GM19035 (cell line): Measurements from ENCODE around the gene TCERG1L.
"Not testable (repeated sequence)": the region's sequence is repeated elsewhere in the genome, so short reads cannot be mapped to it uniquely, and the experiment has no call there.

Source experiments
- ATAC-seq: cut with Tn5 transposase; IDR thresholded peaks from one replicate; pipeline ENCODE4 v1.9.1; 2021; ENCODE audit not compliant: unreplicated experiment

Gene TCERG1L

GRCh38 chr10:131089861-131090260 is 221.7 kb downstream of the TCERG1L start:
- ATAC-seq: no peak

GRCh38 chr10:131089150-131089549 is 222.4 kb downstream of the TCERG1L start:
- ATAC-seq: no peak

- no peak for ATAC-seq
Measured at GRCh38 chr10:131088619-131089018, 222.9 kb downstream of the TCERG1L start.

- no peak for ATAC-seq
Measured at GRCh38 chr10:131087464-131088215, 223.9 kb downstream of the TCERG1L start.

- ATAC-seq: no peak
Measured at GRCh38 chr10:131086511-131086910, 225.0 kb downstream of the TCERG1L start.

- no peak for ATAC-seq
Measured at GRCh38 chr10:131086094-131086493, 225.4 kb downstream of the TCERG1L start.

- no peak for ATAC-seq
Measured at GRCh38 chr10:131085091-131085860, 226.2 kb downstream of the TCERG1L start.

- ATAC-seq: no peak
Measured at GRCh38 chr10:131084791-131085090, 226.8 kb downstream of the TCERG1L start.

GRCh38 chr10:131083915-131084790 is 227.4 kb downstream of the TCERG1L start:
- no peak for ATAC-seq

- ATAC-seq: no peak
Measured at GRCh38 chr10:131082991-131083481, 228.5 kb downstream of the TCERG1L start.

- no peak for ATAC-seq
Measured at GRCh38 chr10:131082201-131082850, 229.2 kb downstream of the TCERG1L start.

GRCh38 chr10:131081786-131082185 is 229.7 kb downstream of the TCERG1L start:
- ATAC-seq: no peak

- no peak for ATAC-seq
Measured at GRCh38 chr10:131081376-131081775, 230.1 kb downstream of the TCERG1L start.

- no peak for ATAC-seq
Measured at GRCh38 chr10:131080571-131080970, 230.9 kb downstream of the TCERG1L start.

- no peak for ATAC-seq
Measured at GRCh38 chr10:131079314-131079713, 232.2 kb downstream of the TCERG1L start.

- ATAC-seq: not testable (repeated sequence)
Measured at GRCh38 chr10:131078882-131079280, 232.6 kb downstream of the TCERG1L start.

GRCh38 chr10:131078131-131078881 is 233.2 kb downstream of the TCERG1L start:
- ATAC-seq: no peak

- ATAC-seq: no peak
Measured at GRCh38 chr10:131077724-131078123, 233.8 kb downstream of the TCERG1L start.

- ATAC-seq: no peak
Measured at GRCh38 chr10:131077031-131077430, 234.5 kb downstream of the TCERG1L start.

GRCh38 chr10:131076356-131076755 is 235.2 kb downstream of the TCERG1L start:
- no peak for ATAC-seq
